Retinal pigment epithelial cell (primary cell): Measurements from ENCODE around the gene ANKS3.
A peak's percentile ranks its signal among the peaks of the same experiment; 100 is the strongest.

Experiments
- DNase-seq: peaks from one replicate; pipeline ENCODE4 v3.0.0-alpha.2; 2010; ENCODE audit warnings: low read depth
- H3K4me3 ChIP-seq: 2 replicates; pipeline ENCODE4 v1.5.1; 2011; ENCODE audit warnings: mild to moderate bottlenecking, low read length, control low read depth, moderate library complexity
- TF ChIP-seq, protein P1 (sequence below): conservative IDR thresholded peaks from 2 replicates; pipeline ENCODE4 v1.5.1; 2011; ENCODE audit warnings: low read depth, low read length, control low read depth, inconsistent platforms

Gene ANKS3

DNA sequence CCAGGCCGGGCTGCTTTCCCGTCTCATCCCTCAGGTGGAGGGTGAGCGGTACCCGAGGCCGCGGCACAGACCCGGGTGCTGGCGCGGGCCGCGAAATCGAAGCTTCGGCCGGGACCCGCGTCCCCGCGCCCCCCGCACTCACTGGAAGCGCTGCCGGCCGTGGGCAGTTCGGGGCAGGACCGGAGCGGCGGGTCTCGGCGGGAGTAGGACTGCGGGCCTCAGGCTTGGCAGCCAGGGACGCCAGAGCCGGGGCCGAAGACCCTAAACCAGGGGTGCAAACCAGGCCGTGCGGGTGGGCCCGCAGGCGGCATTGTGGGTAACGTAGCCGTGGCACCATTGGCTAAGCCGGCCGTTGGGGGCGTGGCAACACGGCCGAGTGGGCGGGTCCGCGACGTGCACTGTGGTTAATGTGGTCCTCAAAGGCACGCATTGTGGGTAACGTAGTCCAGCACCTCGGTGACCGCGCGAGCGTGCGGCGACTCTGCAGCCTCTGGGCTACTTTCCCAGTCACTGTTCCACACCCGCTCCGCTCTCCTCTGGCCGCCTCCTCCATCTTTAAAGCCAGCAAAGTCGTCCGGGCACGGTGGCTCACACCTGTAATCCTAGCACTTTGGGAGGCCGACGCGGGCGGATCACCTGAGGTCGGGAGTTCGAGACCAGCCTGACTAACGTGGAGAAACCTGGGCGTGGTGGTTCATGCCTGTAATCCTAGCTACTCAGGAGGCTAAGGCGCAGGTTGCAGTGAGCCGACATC, 33.0 kb upstream of the ANKS3 start, which contains the start of gene ZNF500:
ZNF500 (minus strand) TSS at position 288 of the 754 bp plus-strand sequence. CDS start 1,184 bp downstream, outside the sequence.
- peak within 1 kb of the TSS; percentile 85 for H3K4me3 ChIP-seq
- peak; percentile 86 for DNase-seq
- TF ChIP-seq, protein P1, sequence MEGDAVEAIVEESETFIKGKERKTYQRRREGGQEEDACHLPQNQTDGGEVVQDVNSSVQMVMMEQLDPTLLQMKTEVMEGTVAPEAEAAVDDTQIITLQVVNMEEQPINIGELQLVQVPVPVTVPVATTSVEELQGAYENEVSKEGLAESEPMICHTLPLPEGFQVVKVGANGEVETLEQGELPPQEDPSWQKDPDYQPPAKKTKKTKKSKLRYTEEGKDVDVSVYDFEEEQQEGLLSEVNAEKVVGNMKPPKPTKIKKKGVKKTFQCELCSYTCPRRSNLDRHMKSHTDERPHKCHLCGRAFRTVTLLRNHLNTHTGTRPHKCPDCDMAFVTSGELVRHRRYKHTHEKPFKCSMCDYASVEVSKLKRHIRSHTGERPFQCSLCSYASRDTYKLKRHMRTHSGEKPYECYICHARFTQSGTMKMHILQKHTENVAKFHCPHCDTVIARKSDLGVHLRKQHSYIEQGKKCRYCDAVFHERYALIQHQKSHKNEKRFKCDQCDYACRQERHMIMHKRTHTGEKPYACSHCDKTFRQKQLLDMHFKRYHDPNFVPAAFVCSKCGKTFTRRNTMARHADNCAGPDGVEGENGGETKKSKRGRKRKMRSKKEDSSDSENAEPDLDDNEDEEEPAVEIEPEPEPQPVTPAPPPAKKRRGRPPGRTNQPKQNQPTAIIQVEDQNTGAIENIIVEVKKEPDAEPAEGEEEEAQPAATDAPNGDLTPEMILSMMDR = no peak

DNA sequence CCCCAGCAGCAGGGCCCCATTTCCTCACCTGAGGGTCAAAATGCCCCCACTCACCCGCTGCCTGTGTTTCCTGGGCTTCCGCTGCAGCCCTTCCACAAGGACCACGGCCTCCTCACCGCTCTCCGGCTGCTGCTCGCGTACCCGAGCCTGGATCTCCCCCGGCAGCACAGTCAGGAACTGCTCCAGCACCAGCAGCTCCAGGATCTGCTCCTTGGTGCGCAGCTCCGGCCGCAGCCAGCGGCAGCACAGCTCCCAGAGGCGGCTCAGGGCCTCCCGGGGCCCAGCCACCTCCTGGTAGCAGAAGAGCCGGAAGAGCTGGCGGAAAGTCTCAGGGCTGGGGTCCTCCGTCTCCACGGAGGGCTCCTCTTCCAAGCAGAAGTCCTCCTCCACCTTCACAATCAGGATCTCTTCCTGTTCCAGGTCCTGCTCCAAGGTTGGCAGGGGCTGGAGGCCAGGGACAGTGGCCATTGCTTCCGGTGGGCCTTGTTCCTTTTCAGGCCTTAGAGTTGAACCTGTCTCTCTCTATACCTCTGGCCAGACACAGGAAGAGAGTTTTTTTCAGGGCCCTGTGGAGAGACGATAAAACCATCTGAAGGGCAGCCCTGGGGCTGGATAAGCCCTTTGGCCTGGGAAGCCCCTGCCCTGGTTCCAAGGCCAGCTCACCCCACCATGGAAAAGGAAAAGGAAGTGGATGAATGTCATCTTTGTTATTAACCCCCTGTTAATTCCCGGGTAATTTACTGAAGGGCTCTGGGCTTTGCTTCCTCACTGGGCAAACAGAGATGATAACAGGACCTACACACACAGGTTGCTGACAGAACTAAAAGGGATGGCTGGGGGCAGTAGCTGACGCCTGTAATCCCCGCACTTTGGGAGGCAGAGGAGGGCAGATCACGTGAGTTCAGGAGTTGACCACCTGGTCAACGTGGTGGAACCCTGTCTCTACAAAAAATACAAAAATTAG, 31.7 kb upstream of the ANKS3 start:
- TF ChIP-seq, protein P1 = no peak
- DNase-seq = no peak
- H3K4me3 ChIP-seq = peak overlapping the region; percentile 85

DNA sequence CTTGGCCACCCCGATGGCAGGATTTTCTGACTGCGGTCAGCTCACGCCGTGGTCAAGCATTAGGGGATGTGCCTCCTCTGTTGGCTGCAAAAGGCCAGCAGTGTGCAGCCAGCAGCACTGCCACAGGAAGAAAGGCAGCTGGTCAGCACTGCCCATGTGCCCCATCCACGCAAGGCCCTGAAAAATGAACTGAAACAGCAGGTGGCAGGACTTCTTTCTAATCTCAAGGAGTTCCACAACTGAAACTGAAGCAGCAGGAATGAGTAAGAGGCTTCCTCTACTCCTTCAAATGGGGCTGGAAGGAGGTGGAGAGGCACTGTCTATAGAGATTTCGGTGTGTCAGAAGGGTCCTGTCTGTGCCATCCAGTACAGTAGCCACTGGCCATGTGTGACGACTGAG, 29.7 kb upstream of the ANKS3 start:
- no peak overlapping the region for H3K4me3 ChIP-seq
- no peak for DNase-seq
- TF ChIP-seq, protein P1 = no peak

DNA sequence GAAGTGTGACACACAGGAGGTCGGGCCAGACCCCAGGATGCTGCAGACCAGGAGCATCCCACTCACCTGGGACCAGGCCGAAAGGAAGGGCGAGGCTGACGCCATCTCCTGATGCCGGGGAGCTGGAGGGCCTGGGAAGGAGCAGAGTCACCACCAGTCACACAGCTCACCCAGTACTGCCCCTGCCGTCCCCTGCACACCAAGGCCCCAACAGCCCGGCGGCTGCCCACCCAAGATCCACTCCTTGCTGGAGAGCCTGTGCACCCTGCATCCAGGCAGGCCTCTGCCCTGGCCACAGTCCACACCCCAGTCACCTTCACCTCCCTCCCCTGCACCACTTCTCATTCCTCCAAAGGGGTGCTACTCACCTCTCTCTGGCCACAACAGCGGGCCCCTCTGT, 28.1 kb upstream of the ANKS3 start:
- no peak overlapping the region for H3K4me3 ChIP-seq
- no peak for DNase-seq
- TF ChIP-seq, protein P1 = no peak

DNA sequence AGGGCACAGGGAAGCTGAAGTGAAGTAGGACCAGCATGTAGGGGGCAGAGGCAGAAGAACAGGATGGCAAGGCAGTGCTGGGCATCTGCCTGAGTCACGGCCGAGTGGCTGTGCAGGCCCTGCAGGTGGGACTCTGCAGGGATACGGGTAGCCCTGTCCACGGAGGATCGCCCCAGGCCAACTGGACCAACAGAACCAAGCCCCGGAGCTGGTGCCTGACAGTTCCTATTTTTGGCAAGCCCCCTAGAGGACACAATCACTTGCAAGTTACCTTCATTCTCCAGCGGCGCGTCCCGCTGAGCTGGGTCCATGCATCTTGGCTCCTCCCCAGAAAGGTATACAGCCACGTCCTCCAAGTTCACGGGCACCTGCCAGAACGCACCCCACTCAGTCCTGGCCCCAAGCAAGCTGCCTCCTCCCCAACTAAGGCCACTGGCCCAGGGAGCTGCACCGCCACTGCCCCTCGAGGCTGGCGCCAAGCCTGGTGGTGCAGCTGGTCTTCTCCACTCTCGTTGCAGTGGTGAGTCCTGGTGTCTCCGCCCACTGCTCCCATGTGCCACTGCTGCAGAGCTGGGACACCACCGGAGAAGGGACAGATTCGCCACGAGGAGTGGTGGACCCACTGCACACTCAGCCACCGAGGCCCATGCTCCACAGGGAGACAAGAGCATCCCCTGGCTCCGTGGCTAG, 26.3 kb upstream of the ANKS3 start:
- TF ChIP-seq, protein P1 = no peak
- no peak overlapping the region for H3K4me3 ChIP-seq
- DNase-seq = no peak

DNA sequence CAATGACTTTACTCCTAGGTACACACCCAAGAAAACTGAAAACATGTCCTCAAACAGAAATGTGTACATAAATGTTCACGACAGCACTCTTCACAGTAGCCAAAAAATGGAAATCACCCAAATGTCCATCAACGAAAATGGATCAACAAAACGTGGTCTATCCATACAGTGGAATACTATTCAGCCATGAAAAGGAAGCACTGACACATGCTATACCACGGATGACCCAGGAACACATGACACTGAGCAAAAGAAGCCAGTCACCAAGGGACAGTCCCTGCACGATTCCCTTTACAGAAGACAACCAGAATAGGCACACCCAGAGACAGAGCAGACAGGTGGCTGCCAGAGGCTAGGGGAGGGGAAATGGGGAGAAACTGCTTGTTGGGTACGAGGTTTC, 21.6 kb upstream of the ANKS3 start:
- no peak for DNase-seq
- H3K4me3 ChIP-seq = no peak overlapping the region
- TF ChIP-seq, protein P1 = no peak
